Astrocyte (in vitro differentiated cells and primary cell): ENCODE data around the gene CCDC136. TPM values are rescaled to one million over a fixed set of nuclear protein-coding genes. Genes with fewer than 3 reads are reported as not detected.
A peak's percentile ranks its signal among the peaks of the same experiment; 100 is the strongest.

ENCODE experiments used
- DNase-seq: peaks from one replicate; pipeline ENCODE4 v3.0.0-alpha.2; 2010; ENCODE audit warnings: low read depth
- FAIRE-seq: peaks from 2 replicates; lab custom pipeline; 2011; peaks lifted over from hg19 to GRCh38; lab: Jason Lieb, UNC
- H2AFZ ChIP-seq: 2 replicates; pipeline ENCODE4 v1.6.0; 2012; ENCODE audit warnings: low read depth, low read length, inconsistent platforms
- H3K27ac ChIP-seq: 2 replicates; pipeline ENCODE4 v1.5.1; 2011; ENCODE audit warnings: low read depth, low read length, inconsistent platforms
- H3K27me3 ChIP-seq: 2 replicates; pipeline ENCODE4 v1.6.0; 2011; ENCODE audit warnings: low read length, inconsistent platforms; ENCODE audit not compliant: insufficient read depth
- H3K36me3 ChIP-seq: 2 replicates; pipeline ENCODE4 v1.5.1; 2011; ENCODE audit warnings: low read length, inconsistent platforms; ENCODE audit not compliant: insufficient read depth
- H3K4me1 ChIP-seq: 2 replicates; pipeline ENCODE4 v1.5.1; 2011; ENCODE audit warnings: low read length, inconsistent platforms; ENCODE audit not compliant: insufficient read depth
- H3K4me2 ChIP-seq: 2 replicates; pipeline ENCODE4 v1.6.0; 2012; ENCODE audit warnings: low read length, inconsistent platforms
- H3K4me3 ChIP-seq: 2 replicates; pipeline ENCODE4 v1.5.1; 2011; ENCODE audit warnings: low read depth, mild to moderate bottlenecking, low read length, inconsistent platforms; ENCODE audit not compliant: insufficient read depth
- H3K79me2 ChIP-seq: 2 replicates; pipeline ENCODE4 v1.6.0; 2012; ENCODE audit warnings: mild to moderate bottlenecking, low read length, inconsistent platforms; ENCODE audit not compliant: insufficient read depth
- H3K9ac ChIP-seq: 2 replicates; pipeline ENCODE4 v1.6.0; 2012; ENCODE audit warnings: mild to moderate bottlenecking, low read length, inconsistent platforms
- H3K9me3 ChIP-seq: 2 replicates; pipeline ENCODE4 v1.5.1; 2012; ENCODE audit warnings: low read depth, mild to moderate bottlenecking, low read length, inconsistent platforms; ENCODE audit not compliant: insufficient read depth
- H4K20me1 ChIP-seq: 2 replicates; pipeline ENCODE4 v1.6.0; 2012; ENCODE audit warnings: low read length, inconsistent platforms; ENCODE audit not compliant: insufficient read depth
- H3K27ac Mint-ChIP-seq: one replicate; pipeline ENCODE4 v1.8.0; 2021; ENCODE audit warnings: mild to moderate bottlenecking, mixed read lengths; ENCODE audit not compliant: unreplicated experiment
- H3K27me3 Mint-ChIP-seq: one replicate; pipeline ENCODE4 v1.8.0; 2021; ENCODE audit warnings: low read depth, mixed read lengths; ENCODE audit not compliant: unreplicated experiment
- H3K36me3 Mint-ChIP-seq: one replicate; pipeline ENCODE4 v1.8.0; 2021; ENCODE audit warnings: low read depth, mixed read lengths; ENCODE audit not compliant: unreplicated experiment
- H3K4me1 Mint-ChIP-seq: one replicate; pipeline ENCODE4 v1.8.0; 2021; ENCODE audit warnings: low read depth, mixed read lengths; ENCODE audit not compliant: unreplicated experiment
- H3K4me3 Mint-ChIP-seq: one replicate; pipeline ENCODE4 v1.8.0; 2021; ENCODE audit warnings: mild to moderate bottlenecking, moderate library complexity, mixed read lengths; ENCODE audit not compliant: unreplicated experiment
- H3K9me3 Mint-ChIP-seq: one replicate; pipeline ENCODE4 v1.8.0; 2021; ENCODE audit warnings: mild to moderate bottlenecking, mixed read lengths; ENCODE audit not compliant: unreplicated experiment
- EZH2 ChIP-seq: IDR thresholded peaks from 2 replicates; pipeline ENCODE4 v1.6.1; 2012; ENCODE audit warnings: mild to moderate bottlenecking, low read length, inconsistent platforms; ENCODE audit not compliant: insufficient read depth
- total RNA-seq: library from RNA; stranded (reverse); gene quantifications from 2 replicates; pipeline ENCODE4 v1.2.1, GENCODE V29; 2021
- TF ChIP-seq, protein P1 (sequence below): IDR thresholded peaks from 2 replicates; pipeline ENCODE4 v1.5.1; 2011; ENCODE audit warnings: low read depth, mild to moderate bottlenecking, inconsistent platforms, low read length, moderate library complexity; ENCODE audit not compliant: insufficient read depth

The CCDC136 gene
- total RNA-seq, 1 donor from 2014 or later: 14.9 TPM

DNA sequence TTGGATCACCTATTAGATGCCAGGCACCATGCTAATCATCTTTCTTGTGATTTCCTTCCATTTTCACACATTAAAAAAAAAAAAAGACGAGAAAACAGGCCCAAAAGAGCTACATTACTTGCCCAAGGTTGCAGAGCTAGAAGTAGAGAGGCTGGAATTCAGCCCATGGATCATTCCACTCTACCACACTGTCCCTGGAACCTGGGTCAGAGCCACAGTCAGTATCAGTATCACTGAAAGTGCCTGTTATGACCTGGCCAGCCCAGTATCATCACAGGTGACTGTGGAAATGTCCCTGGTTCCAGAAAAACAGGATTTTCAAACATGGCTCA, 35.1 kb downstream of the CCDC136 start:
- Histone ChIP-seq H2AFZ (peak overlapping the region; percentile 14), H3K27ac (peak overlapping the region; percentile 95), H3K4me1 (peaks cover 31% of the 10 kb centered on the region), H3K36me3 (no peaks in the 10 kb centered on the region), H4K20me1 (peaks cover 9% of the 10 kb centered on the region), H3K4me3 (no peak overlapping the region), H3K9ac (peak overlapping the region; percentile 79), H3K79me2 (peaks cover 16% of the 10 kb centered on the region), H3K27me3 (no peaks in the 10 kb centered on the region), H3K4me2 (peak overlapping the region; percentile 79), H3K9me3 (no peaks in the 10 kb centered on the region)
- peaks cover 4% of the 10 kb centered on the region for H3K27me3 Mint-ChIP-seq
- DNase-seq: no peak
- TF ChIP-seq, protein P1, sequence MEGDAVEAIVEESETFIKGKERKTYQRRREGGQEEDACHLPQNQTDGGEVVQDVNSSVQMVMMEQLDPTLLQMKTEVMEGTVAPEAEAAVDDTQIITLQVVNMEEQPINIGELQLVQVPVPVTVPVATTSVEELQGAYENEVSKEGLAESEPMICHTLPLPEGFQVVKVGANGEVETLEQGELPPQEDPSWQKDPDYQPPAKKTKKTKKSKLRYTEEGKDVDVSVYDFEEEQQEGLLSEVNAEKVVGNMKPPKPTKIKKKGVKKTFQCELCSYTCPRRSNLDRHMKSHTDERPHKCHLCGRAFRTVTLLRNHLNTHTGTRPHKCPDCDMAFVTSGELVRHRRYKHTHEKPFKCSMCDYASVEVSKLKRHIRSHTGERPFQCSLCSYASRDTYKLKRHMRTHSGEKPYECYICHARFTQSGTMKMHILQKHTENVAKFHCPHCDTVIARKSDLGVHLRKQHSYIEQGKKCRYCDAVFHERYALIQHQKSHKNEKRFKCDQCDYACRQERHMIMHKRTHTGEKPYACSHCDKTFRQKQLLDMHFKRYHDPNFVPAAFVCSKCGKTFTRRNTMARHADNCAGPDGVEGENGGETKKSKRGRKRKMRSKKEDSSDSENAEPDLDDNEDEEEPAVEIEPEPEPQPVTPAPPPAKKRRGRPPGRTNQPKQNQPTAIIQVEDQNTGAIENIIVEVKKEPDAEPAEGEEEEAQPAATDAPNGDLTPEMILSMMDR: no peak
- TF ChIP-seq EZH2: no peak
- H3K36me3 Mint-ChIP-seq: no peaks in the 10 kb centered on the region
- H3K9me3 Mint-ChIP-seq: no peaks in the 10 kb centered on the region
- peak overlapping the region; percentile 45 for H3K4me3 Mint-ChIP-seq
- no peak for FAIRE-seq
- H3K4me1 Mint-ChIP-seq: peaks cover 28% of the 10 kb centered on the region
- peak overlapping the region; percentile 73 for H3K27ac Mint-ChIP-seq

DNA sequence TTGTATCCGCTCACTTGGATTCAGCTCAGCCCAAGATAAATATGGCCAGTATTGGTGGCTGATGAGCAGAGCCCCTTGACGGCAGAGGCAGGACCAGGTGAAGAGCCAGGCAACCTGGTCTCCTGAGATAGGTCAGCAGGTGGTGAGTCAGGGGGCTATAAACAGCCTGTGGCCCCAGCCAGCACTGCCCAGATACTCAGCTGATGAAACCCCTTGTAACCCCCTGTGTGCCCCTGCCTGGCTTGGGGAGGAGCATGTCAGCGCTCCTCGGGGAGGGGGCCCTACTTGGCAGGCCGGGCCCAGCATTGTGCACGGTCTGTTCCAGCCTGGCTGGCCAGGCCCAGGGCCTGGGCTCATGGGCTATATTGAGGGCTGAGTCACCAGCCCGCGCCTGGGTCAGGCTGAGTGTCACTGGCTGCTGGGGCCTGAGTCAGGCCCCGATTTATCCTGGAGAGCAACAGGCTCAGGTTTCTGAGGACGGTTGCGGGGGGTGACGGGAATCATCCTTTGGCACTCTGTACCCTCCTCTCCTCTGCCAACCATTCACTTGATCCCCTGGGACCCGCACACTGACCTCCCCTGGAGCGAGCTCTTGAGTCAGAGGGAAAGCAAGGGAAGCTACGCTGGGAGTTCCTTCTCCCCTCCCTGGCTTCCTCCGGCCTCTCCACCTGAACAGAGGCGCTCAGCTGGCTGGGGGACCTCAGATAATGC, 35.6 kb downstream of the CCDC136 start:
- H3K79me2 ChIP-seq: peaks cover 21% of the 10 kb centered on the region
- peak overlapping the region; percentile 79 for H3K4me2 ChIP-seq
- H3K9me3 ChIP-seq: no peaks in the 10 kb centered on the region
- peaks cover 13% of the 10 kb centered on the region for H4K20me1 ChIP-seq
- H3K36me3 ChIP-seq: no peaks in the 10 kb centered on the region
- H3K4me3 ChIP-seq: peak overlapping the region; percentile 18
- peak overlapping the region; percentile 79 for H3K9ac ChIP-seq
- H3K36me3 Mint-ChIP-seq: no peaks in the 10 kb centered on the region
- peak overlapping the region; percentile 95 for H3K27ac ChIP-seq
- H3K27me3 Mint-ChIP-seq: peaks cover 4% of the 10 kb centered on the region
- H3K4me3 Mint-ChIP-seq: peak overlapping the region; percentile 60
- peak; percentile 69 for DNase-seq
- H3K9me3 Mint-ChIP-seq: no peaks in the 10 kb centered on the region
- peak; percentile 43 for FAIRE-seq
- TF ChIP-seq, protein P1: no peak
- TF ChIP-seq EZH2: no peak
- H2AFZ ChIP-seq: peak overlapping the region; percentile 21
- peaks cover 28% of the 10 kb centered on the region for H3K4me1 Mint-ChIP-seq
- peak overlapping the region; percentile 93 for H3K27ac Mint-ChIP-seq
- H3K27me3 ChIP-seq: no peaks in the 10 kb centered on the region
- H3K4me1 ChIP-seq: peaks cover 33% of the 10 kb centered on the region
